SU-DHL-6 (cell line): ENCODE data around the gene POMGNT2.

Experiments
- H2AFZ ChIP-seq: fragments of 200-600 bp; sonication (generic); 2 replicates; pipeline ENCODE4 v1.6.1; 2014; ENCODE audit warnings: low read depth, mild to moderate bottlenecking, moderate library complexity, mixed read lengths, antibody characterized with exemption, low read length; ENCODE audit not compliant: severe bottlenecking
- H3F3A ChIP-seq: fragments of 200-600 bp; shearing (Covaris generic); 2 replicates; pipeline ENCODE4 v1.6.0; 2016; ENCODE audit warnings: antibody characterized with exemption, mild to moderate bottlenecking; ENCODE audit not compliant: insufficient read depth
- H3K27ac ChIP-seq: fragments of 200-600 bp; sonication (generic); 2 replicates; pipeline ENCODE4 v1.5.1; 2016; ENCODE audit warnings: low read depth, mild to moderate bottlenecking, low read length, moderate library complexity, mixed read lengths
- H3K27me3 ChIP-seq: fragments of 200-600 bp; sonication (generic), shearing (Covaris generic); 2 replicates; pipeline ENCODE4 v1.6.0; 2014; ENCODE audit warnings: mild to moderate bottlenecking, low read length
- H3K36me3 ChIP-seq: fragments of 200-600 bp; sonication (generic); 2 replicates; pipeline ENCODE4 v1.6.1; 2014; ENCODE audit warnings: mild to moderate bottlenecking, low read length, mixed read lengths
- H3K4me2 ChIP-seq: fragments of 300-600, 200-600 bp; shearing (Covaris generic), sonication (generic); 2 replicates; pipeline ENCODE4 v1.6.0; 2014; ENCODE audit warnings: low read length, low read depth, mild to moderate bottlenecking; ENCODE audit not compliant: poor library complexity, severe bottlenecking
- H3K4me3 ChIP-seq: fragments of 200-600 bp; sonication (generic); 2 replicates; pipeline ENCODE4 v1.5.1; 2014; ENCODE audit warnings: antibody characterized with exemption, low read length, mild to moderate bottlenecking, mixed read lengths; ENCODE audit not compliant: insufficient read depth, poor library complexity, severe bottlenecking
- H3K79me2 ChIP-seq: fragments of 200-600 bp; sonication (generic); 2 replicates; pipeline ENCODE4 v1.6.1; 2014; ENCODE audit warnings: mild to moderate bottlenecking, low read length, moderate library complexity; ENCODE audit not compliant: insufficient read depth
- H3K9ac ChIP-seq: fragments of 200-600 bp; sonication (generic); 2 replicates; pipeline ENCODE4 v1.7.0; 2014; ENCODE audit warnings: mild to moderate bottlenecking, low read length
- H3K9me2 ChIP-seq: fragments of 200-600 bp; sonication (generic); replicated peaks from 2 replicates; pipeline ENCODE4 v1.6.1; 2014; ENCODE audit warnings: low read length; ENCODE audit not compliant: insufficient read depth
- H3K9me3 ChIP-seq: fragments of 200-600 bp; sonication (generic); 2 replicates; pipeline ENCODE4 v1.6.1; 2014; ENCODE audit warnings: low read length, mixed read lengths; ENCODE audit not compliant: insufficient read depth
- H4K20me1 ChIP-seq: fragments of 200-600 bp; sonication (generic); 2 replicates; pipeline ENCODE4 v1.6.1; 2014; ENCODE audit warnings: low read depth, mild to moderate bottlenecking, antibody characterized with exemption, low read length, moderate library complexity, mixed read lengths
- EZH2phosphoT487 ChIP-seq: fragments of 200-600 bp; sonication (generic), shearing (Covaris generic); conservative IDR thresholded peaks from 2 replicates; pipeline ENCODE4 v1.6.1; 2018; ENCODE audit warnings: mild to moderate bottlenecking, antibody characterized with exemption, low read length, moderate library complexity, mixed read lengths
- TF ChIP-seq, protein P1 (sequence below): fragments of 200-600 bp; sonication (generic); IDR thresholded peaks from one replicate; pipeline ENCODE4 v1.5.1; 2017; ENCODE audit warnings: antibody characterized with exemption, mild to moderate bottlenecking, low read length, moderate library complexity; ENCODE audit not compliant: insufficient read depth, poor library complexity, severe bottlenecking

POMGNT2 gene

GRCh38 chr3:43082457-43082856 is 23.4 kb downstream of the POMGNT2 start:
- H2AFZ ChIP-seq = no peak overlapping the region
- H3K4me2 ChIP-seq = no peak overlapping the region
- H3K36me3 ChIP-seq = no peaks in the 10 kb centered on the region
- no peak overlapping the region for H3K4me3 ChIP-seq
- H4K20me1 ChIP-seq = no peaks in the 10 kb centered on the region
- H3K9me2 ChIP-seq = no peaks in the 10 kb centered on the region; the same call in 1 of the 2 replicates
- H3F3A ChIP-seq = no peaks in the 10 kb centered on the region
- no peak overlapping the region for H3K9ac ChIP-seq
- H3K9me3 ChIP-seq = no peaks in the 10 kb centered on the region
- H3K27ac ChIP-seq = no peak overlapping the region
- TF ChIP-seq, protein P1, sequence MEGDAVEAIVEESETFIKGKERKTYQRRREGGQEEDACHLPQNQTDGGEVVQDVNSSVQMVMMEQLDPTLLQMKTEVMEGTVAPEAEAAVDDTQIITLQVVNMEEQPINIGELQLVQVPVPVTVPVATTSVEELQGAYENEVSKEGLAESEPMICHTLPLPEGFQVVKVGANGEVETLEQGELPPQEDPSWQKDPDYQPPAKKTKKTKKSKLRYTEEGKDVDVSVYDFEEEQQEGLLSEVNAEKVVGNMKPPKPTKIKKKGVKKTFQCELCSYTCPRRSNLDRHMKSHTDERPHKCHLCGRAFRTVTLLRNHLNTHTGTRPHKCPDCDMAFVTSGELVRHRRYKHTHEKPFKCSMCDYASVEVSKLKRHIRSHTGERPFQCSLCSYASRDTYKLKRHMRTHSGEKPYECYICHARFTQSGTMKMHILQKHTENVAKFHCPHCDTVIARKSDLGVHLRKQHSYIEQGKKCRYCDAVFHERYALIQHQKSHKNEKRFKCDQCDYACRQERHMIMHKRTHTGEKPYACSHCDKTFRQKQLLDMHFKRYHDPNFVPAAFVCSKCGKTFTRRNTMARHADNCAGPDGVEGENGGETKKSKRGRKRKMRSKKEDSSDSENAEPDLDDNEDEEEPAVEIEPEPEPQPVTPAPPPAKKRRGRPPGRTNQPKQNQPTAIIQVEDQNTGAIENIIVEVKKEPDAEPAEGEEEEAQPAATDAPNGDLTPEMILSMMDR = no peak
- no peak for TF ChIP-seq EZH2phosphoT487
- no peaks in the 10 kb centered on the region for H3K79me2 ChIP-seq
- no peaks in the 10 kb centered on the region for H3K27me3 ChIP-seq

DNA sequence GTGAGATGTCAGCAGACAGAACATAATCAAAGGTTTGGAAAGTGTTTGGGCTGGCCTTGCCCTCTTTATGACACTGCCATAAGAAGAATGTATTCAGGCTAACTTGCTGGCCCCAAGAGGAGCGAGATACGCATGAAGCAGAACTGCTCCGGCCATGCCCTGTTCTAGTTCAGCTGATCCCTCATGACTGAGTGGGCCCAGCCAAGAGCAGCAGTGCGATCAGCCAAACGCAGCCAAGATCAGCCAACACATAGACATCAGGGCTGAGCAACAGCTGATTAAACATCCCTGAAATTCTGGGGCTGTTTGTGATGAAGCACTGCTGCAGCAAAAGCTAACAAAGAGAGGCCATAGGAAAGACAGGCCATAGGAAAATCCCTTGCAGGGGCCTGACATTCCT is 24.1 kb downstream of the POMGNT2 start:
- Histone ChIP-seq H3K9ac (no peak overlapping the region), H3F3A (no peaks in the 10 kb centered on the region), H3K36me3 (no peaks in the 10 kb centered on the region), H4K20me1 (no peaks in the 10 kb centered on the region), H3K4me3 (no peak overlapping the region), H2AFZ (no peak overlapping the region), H3K27me3 (no peaks in the 10 kb centered on the region), H3K9me3 (no peaks in the 10 kb centered on the region), H3K4me2 (no peak overlapping the region), H3K79me2 (no peaks in the 10 kb centered on the region), H3K9me2 (no peaks in the 10 kb centered on the region; the same call in 1 of the 2 replicates), H3K27ac (no peak overlapping the region)
- no peak for TF ChIP-seq EZH2phosphoT487
- TF ChIP-seq, protein P1 = no peak

- H3K36me3 ChIP-seq = no peaks in the 10 kb centered on the region
- no peak overlapping the region for H3K4me3 ChIP-seq
- H3K79me2 ChIP-seq = no peaks in the 10 kb centered on the region
- H3K9ac ChIP-seq = no peak overlapping the region
- H3K9me3 ChIP-seq = no peaks in the 10 kb centered on the region
- no peaks in the 10 kb centered on the region for H4K20me1 ChIP-seq
- H3K9me2 ChIP-seq = no peaks in the 10 kb centered on the region; the same call in 1 of the 2 replicates
- H2AFZ ChIP-seq = no peak overlapping the region
- H3K27me3 ChIP-seq = no peaks in the 10 kb centered on the region
- TF ChIP-seq EZH2phosphoT487 = no peak
- TF ChIP-seq, protein P1 = no peak
- no peaks in the 10 kb centered on the region for H3F3A ChIP-seq
- H3K27ac ChIP-seq = no peak overlapping the region
- H3K4me2 ChIP-seq = no peak overlapping the region
Measured at GRCh38 chr3:43080726-43081568, 24.9 kb downstream of the POMGNT2 start.
